ENCODE measurements around the gene CDC42. TPM values are rescaled to one million over a fixed set of nuclear protein-coding genes. Genes with fewer than 3 reads are reported as not detected.

The CDC42 gene
- polyA plus RNA-seq, 1 donor from 2014 or later = 913 TPM

- Histone ChIP-seq H3K9ac (ENCODE audit: low read length) (no peak overlapping the region), H3F3A (ENCODE audit: insufficient read depth, low read length, poor library complexity, severe bottlenecking) (no peaks in the 10 kb centered on the region), H4K20me1 (ENCODE audit: insufficient read depth) (no peaks in the 10 kb centered on the region), H3K27me3 (ENCODE audit: insufficient read depth, low read depth, low read length) (no peaks in the 10 kb centered on the region), H2AFZ (ENCODE audit: low read depth, low read length) (no peak overlapping the region), H3K9me2 (ENCODE audit: insufficient read depth, low read length) (no peaks in the 10 kb centered on the region), H3K79me2 (replicated peaks; ENCODE audit: insufficient read depth, low read length) (no peaks in the 10 kb centered on the region), H3K4me3 (ENCODE audit: low read length) (no peak overlapping the region), H3K36me3 (ENCODE audit: insufficient read depth, low read length) (no peaks in the 10 kb centered on the region), H3K27ac (ENCODE audit: low read length) (no peak overlapping the region), H3K4me2 (ENCODE audit: low read length) (no peak overlapping the region), H3K9me3 (ENCODE audit: low read length) (no peaks in the 10 kb centered on the region)
- TF ChIP-seq TAF1 (IDR thresholded peaks at IDR 0.05; ENCODE audit: low read depth) (no peak), EP300 (conservative IDR thresholded peaks at IDR 0.05; ENCODE audit: poor library complexity, severe bottlenecking) (no peak), EZH2 (IDR thresholded peaks at IDR 0.05; ENCODE audit: borderline replicate concordance, insufficient read depth, low read length, poor library complexity, severe bottlenecking) (no peak), RAD21 (conservative IDR thresholded peaks at IDR 0.05) (no peak), POLR2AphosphoS5 (IDR thresholded peaks at IDR 0.05) (no peak), SMC3 (conservative IDR thresholded peaks at IDR 0.05; ENCODE audit: poor library complexity) (no peak), REST (IDR thresholded peaks at IDR 0.05; ENCODE audit: borderline replicate concordance) (no peak), CTCF (IDR thresholded peaks at IDR 0.05; ENCODE audit: poor library complexity, severe bottlenecking) (no peak), MXI1 (conservative IDR thresholded peaks at IDR 0.05; ENCODE audit: poor library complexity, severe bottlenecking) (no peak)
Measured at GRCh38 chr1:22101995-22102394, 49.5 kb downstream of the CDC42 start.

GRCh38 chr1:22102746-22103145 lies 50.2 kb downstream of the CDC42 start:
- TF ChIP-seq EP300 (conservative IDR thresholded peaks at IDR 0.05; ENCODE audit: poor library complexity, severe bottlenecking) (no peak), TAF1 (IDR thresholded peaks at IDR 0.05; ENCODE audit: low read depth) (no peak), SMC3 (conservative IDR thresholded peaks at IDR 0.05; ENCODE audit: poor library complexity) (no peak), EZH2 (IDR thresholded peaks at IDR 0.05; ENCODE audit: borderline replicate concordance, insufficient read depth, low read length, poor library complexity, severe bottlenecking) (no peak), CTCF (IDR thresholded peaks at IDR 0.05; ENCODE audit: poor library complexity, severe bottlenecking) (no peak), MXI1 (conservative IDR thresholded peaks at IDR 0.05; ENCODE audit: poor library complexity, severe bottlenecking) (no peak), POLR2AphosphoS5 (IDR thresholded peaks at IDR 0.05) (no peak)
- Histone ChIP-seq H3K9me2 (ENCODE audit: insufficient read depth, low read length) (no peaks in the 10 kb centered on the region), H3K4me2 (ENCODE audit: low read length) (no peak overlapping the region), H3K9me3 (ENCODE audit: low read length) (no peaks in the 10 kb centered on the region), H3F3A (ENCODE audit: insufficient read depth, low read length, poor library complexity, severe bottlenecking) (no peaks in the 10 kb centered on the region), H3K4me3 (ENCODE audit: low read length) (no peak overlapping the region), H3K36me3 (ENCODE audit: insufficient read depth, low read length) (no peaks in the 10 kb centered on the region), H3K79me2 (replicated peaks; ENCODE audit: insufficient read depth, low read length) (no peaks in the 10 kb centered on the region), H3K9ac (ENCODE audit: low read length) (no peak overlapping the region), H3K27me3 (ENCODE audit: insufficient read depth, low read depth, low read length) (no peaks in the 10 kb centered on the region), H4K20me1 (ENCODE audit: insufficient read depth) (no peaks in the 10 kb centered on the region), H3K27ac (ENCODE audit: low read length) (no peak overlapping the region), H2AFZ (ENCODE audit: low read depth, low read length) (no peak overlapping the region)

Measured in neural cell (in vitro differentiated cells).